ENCODE data around the gene RNF151.

- TF ChIP-seq CTCF (IDR thresholded peaks at IDR 0.05) (peak in 2 of 12 donors; percentile 6 to 24), POLR2A (IDR thresholded peaks at IDR 0.05) (peak in 1 of 2 donors; percentile 92)
Measured at GRCh38 chr16:2009791-2010510, 43.3 kb downstream of the RNF151 start, which contains the start of gene ZNF598.

All from heart left ventricle (tissue), 13 donors.